ENCODE data around the gene ERG. TPM values are rescaled to one million over a fixed set of nuclear protein-coding genes. Genes with fewer than 3 reads are reported as not detected.

ERG gene
- total RNA-seq, 1 donor from 2014 or later: not detected

GRCh38 chr21:38388203-38388602 is 110.1 kb downstream of the ERG start:
- ChIA-PET POLR2A (no interaction called here), CTCF (no interaction called here)
- Mint-ChIP-seq H3K4me3 (no peak overlapping the region), H3K27ac (no peak overlapping the region), H3K4me1 (no peaks in the 10 kb centered on the region), H3K27me3 (peaks cover 9% of the 10 kb centered on the region), H3K36me3 (ENCODE audit: low read depth) (no peaks in the 10 kb centered on the region), H3K9me3 (no peaks in the 10 kb centered on the region)
- ATAC-seq (ENCODE audit: low read depth): no peak
- TF ChIP-seq CTCF (IDR thresholded peaks at IDR 0.05): no peak
- intact Hi-C loops (cut with micrococcal nuclease): no loop called here
- no peak for DNase-seq

GRCh38 chr21:38386967-38387366 is 111.3 kb downstream of the ERG start:
- H3K9me3 Mint-ChIP-seq: no peaks in the 10 kb centered on the region
- no peaks in the 10 kb centered on the region for H3K36me3 Mint-ChIP-seq (ENCODE audit: low read depth)
- ATAC-seq (ENCODE audit: low read depth) (no peak), DNase-seq (no peak)
- TF ChIP-seq CTCF (IDR thresholded peaks at IDR 0.05): no peak
- H3K4me1 Mint-ChIP-seq: no peaks in the 10 kb centered on the region
- no peak overlapping the region for H3K4me3 Mint-ChIP-seq
- no peak overlapping the region for H3K27ac Mint-ChIP-seq
- ChIA-PET POLR2A (no interaction called here), CTCF (no interaction called here)
- intact Hi-C loops (cut with micrococcal nuclease): no loop called here
- H3K27me3 Mint-ChIP-seq: peaks cover 11% of the 10 kb centered on the region

GRCh38 chr21:38385427-38386175 is 112.7 kb downstream of the ERG start:
- DNase-seq (no peak), ATAC-seq (ENCODE audit: low read depth) (no peak)
- Mint-ChIP-seq H3K27ac (no peak overlapping the region), H3K27me3 (peaks cover 11% of the 10 kb centered on the region), H3K4me3 (no peak overlapping the region), H3K4me1 (no peaks in the 10 kb centered on the region), H3K9me3 (no peaks in the 10 kb centered on the region), H3K36me3 (ENCODE audit: low read depth) (no peaks in the 10 kb centered on the region)
- POLR2A ChIA-PET: no interaction called here
- intact Hi-C loops (cut with micrococcal nuclease): no loop called here
- CTCF ChIA-PET: interaction anchor here (1.0 kb wide), 1 partner anchor 29 kb away, joined by 3 read pairs; no protein-coding TSS in a partner anchor
- no peak for TF ChIP-seq CTCF (IDR thresholded peaks at IDR 0.05)

- ChIA-PET POLR2A (no interaction called here), CTCF (interaction anchor here (1.0 kb wide), 1 partner anchor 29 kb away, joined by 3 read pairs; no protein-coding TSS in a partner anchor)
- H3K4me1 Mint-ChIP-seq: no peaks in the 10 kb centered on the region
- peaks cover 11% of the 10 kb centered on the region for H3K27me3 Mint-ChIP-seq
- no peak overlapping the region for H3K27ac Mint-ChIP-seq
- TF ChIP-seq CTCF (IDR thresholded peaks at IDR 0.05): no peak
- DNase-seq (no peak), ATAC-seq (ENCODE audit: low read depth) (no peak)
- intact Hi-C loops (cut with micrococcal nuclease): no loop called here
- H3K36me3 Mint-ChIP-seq (ENCODE audit: low read depth): no peaks in the 10 kb centered on the region
- no peaks in the 10 kb centered on the region for H3K9me3 Mint-ChIP-seq
- no peak overlapping the region for H3K4me3 Mint-ChIP-seq
These were observed 113.4 kb downstream of the ERG start for GRCh38 chr21:38384675-38385426.

GRCh38 chr21:38384238-38384560 is 114.1 kb downstream of the ERG start:
- intact Hi-C loops (cut with micrococcal nuclease): no loop called here
- Mint-ChIP-seq H3K9me3 (no peaks in the 10 kb centered on the region), H3K36me3 (ENCODE audit: low read depth) (no peaks in the 10 kb centered on the region), H3K27me3 (peaks cover 11% of the 10 kb centered on the region), H3K4me1 (no peaks in the 10 kb centered on the region), H3K4me3 (no peak overlapping the region), H3K27ac (no peak overlapping the region)
- ChIA-PET POLR2A (no interaction called here), CTCF (interaction anchor here (1.0 kb wide), 1 partner anchor 28 kb away, joined by 3 read pairs; no protein-coding TSS in a partner anchor)
- DNase-seq (no peak), ATAC-seq (ENCODE audit: low read depth) (no peak)
- no peak for TF ChIP-seq CTCF (IDR thresholded peaks at IDR 0.05)
